HepG2 (cell line): ENCODE data around the gene FAM131C. TPM values are rescaled to one million over a fixed set of nuclear protein-coding genes. Genes with fewer than 3 reads are reported as not detected.
A peak's percentile ranks its signal among the peaks of the same experiment; 100 is the strongest.

Experiments
- ATF4 ChIP-seq, 2 experiments: fragments of 450-650 bp in 1 of 2; sonication (generic) in 1 of 2; formaldehyde crosslinking; IDR thresholded peaks; 2 replicates each; pipeline versions ENCODE4 v1.5.0 to v1.8.0; 2020 to 2022; ENCODE audit warnings: mild to moderate bottlenecking in 1 of 2, missing genetic modification reagents in 1 of 2
- DNMT3B ChIP-seq: conservative IDR thresholded peaks from 2 replicates; pipeline ENCODE4 v1.6.1; 2016; ENCODE audit warnings: missing biosample characterization, control low read depth
- KDM4B ChIP-seq: sonication (generic); formaldehyde crosslinking; IDR thresholded peaks from 2 replicates; pipeline ENCODE4 v1.4.0; 2020; ENCODE audit warnings: missing genetic modification reagents
- NCOA2 ChIP-seq: sonication (generic); formaldehyde crosslinking; IDR thresholded peaks from 2 replicates; pipeline ENCODE4 v1.8.0; 2022; ENCODE audit warnings: inconsistent platforms
- PHF8 ChIP-seq: sonication (generic); formaldehyde crosslinking; IDR thresholded peaks from 2 replicates; pipeline ENCODE4 v1.5.0; 2020; ENCODE audit warnings: missing genetic modification reagents
- SALL1 ChIP-seq: sonication (generic); formaldehyde crosslinking; IDR thresholded peaks from 2 replicates; pipeline ENCODE4 v1.8.0; 2022; ENCODE audit warnings: mild to moderate bottlenecking, missing genetic modification reagents
- SNRNP70 ChIP-seq: fragments of 200-400 bp; formaldehyde crosslinking; IDR thresholded peaks from 2 replicates; pipeline ENCODE4 v1.6.1; 2017; ENCODE audit warnings: mild to moderate bottlenecking, low read depth, low read length, moderate library complexity
- SRY ChIP-seq: sonication (generic); formaldehyde crosslinking; IDR thresholded peaks from 2 replicates; pipeline ENCODE4 v1.8.0; 2022; ENCODE audit warnings: mild to moderate bottlenecking, missing genetic modification reagents
- THAP9 ChIP-seq: sonication (generic); formaldehyde crosslinking; IDR thresholded peaks from 2 replicates; pipeline ENCODE4; 2020; ENCODE audit warnings: missing genetic modification reagents, mild to moderate bottlenecking, borderline replicate concordance
- ZNF350 ChIP-seq: sonication (generic); formaldehyde crosslinking; IDR thresholded peaks from 2 replicates; pipeline ENCODE4 v1.4.0; 2020; ENCODE audit warnings: mild to moderate bottlenecking, low read depth, missing genetic modification reagents, borderline replicate concordance
- ZNF441 ChIP-seq: sonication (generic); formaldehyde crosslinking; IDR thresholded peaks from 2 replicates; pipeline ENCODE4 v1.7.0; 2021; ENCODE audit warnings: missing genetic modification reagents, borderline replicate concordance
- ZNF687 ChIP-seq: sonication (generic); formaldehyde crosslinking; IDR thresholded peaks from 2 replicates; pipeline ENCODE4 v1.5.1; 2020; ENCODE audit warnings: mild to moderate bottlenecking, missing genetic modification reagents, moderate library complexity
- ZNF691 ChIP-seq: sonication (generic); formaldehyde crosslinking; IDR thresholded peaks from 2 replicates; pipeline ENCODE4 v1.4.0; 2020; ENCODE audit warnings: missing genetic modification reagents, low read depth, mild to moderate bottlenecking, borderline replicate concordance
- ZNF784 ChIP-seq: sonication (generic); formaldehyde crosslinking; IDR thresholded peaks from 2 replicates; pipeline ENCODE4 v1.5.1; 2020; ENCODE audit warnings: missing genetic modification reagents, mild to moderate bottlenecking, borderline replicate concordance
- ZNF788 ChIP-seq: sonication (generic); formaldehyde crosslinking; IDR thresholded peaks from 2 replicates; pipeline ENCODE4 v1.5.0; 2020; ENCODE audit warnings: mild to moderate bottlenecking, missing genetic modification reagents, borderline replicate concordance
- polyA plus RNA-seq, 8 experiments: library from polyadenylated mRNA; depleted of rRNA in 3 of 8; stranded (reverse) in 7 of 8; unstranded in 1 of 8; fragments of >200 nt; fragmentation: Illumina TruSeq in 4 of 8; extraction: Trizol in 4 of 8; gene quantifications; 2 replicates each; pipeline versions ENCODE4 v1.2.1 to v1.2.3, GENCODE V29; 2011 to 2016; ENCODE audit warnings: low read depth in 4 of 8, missing spikeins in 1 of 8, mixed read lengths in 1 of 8; ENCODE audit not compliant: insufficient read depth in 1 of 8
- total RNA-seq, 5 experiments: library from RNA; depleted of rRNA; stranded (reverse); fragments of >200 nt; fragmentation: Illumina TruSeq; extraction: Trizol; gene quantifications; 2 replicates each; pipeline ENCODE4 v1.2.3, GENCODE V29; 2016; ENCODE audit warnings: low read depth in 1 of 5

FAM131C gene
- total and polyA plus RNA-seq, 2 of the 13 experiments (the other 11 are each of a cell fraction or from before 2014, with no cell fraction given) = 0.07 TPM; not detected in 1

- TF ChIP-seq ZNF691 (CRISPR knock-in tag) = no peak
- TF ChIP-seq SNRNP70 = no peak
- no peak for TF ChIP-seq ZNF784
- no peak for TF ChIP-seq KDM4B (CRISPR knock-in tag)
- TF ChIP-seq ATF4 (CRISPR knock-in tag; IDR thresholded peaks at IDR 0.05) = no peak
- TF ChIP-seq THAP9 (CRISPR knock-in tag) = no peak
- peak; percentile 71 for TF ChIP-seq SALL1
- TF ChIP-seq DNMT3B (CRISPR knock-in tag) = no peak
- no peak for TF ChIP-seq PHF8
- no peak for TF ChIP-seq NCOA2 (CRISPR knock-in tag)
- TF ChIP-seq ZNF788 (CRISPR knock-in tag) = peak; percentile 74; the same call in 1 of the 2 replicates
- peak; percentile 55 for TF ChIP-seq ZNF687
- TF ChIP-seq SRY = no peak
- TF ChIP-seq ZNF350 = 0 out of 2 replicates have a peak, but pooled peaks have one; percentile 32
- no peak for TF ChIP-seq ZNF441 (CRISPR knock-in tag)
Observed at GRCh38 chr1:16032388-16033102, 40.9 kb downstream of the FAM131C start (continued).
